Common myeloid progenitor, CD34-positive (primary cell): ENCODE data around the gene CCNI2.
"Not testable (repeated sequence)": the region's sequence is repeated elsewhere in the genome, so short reads cannot be mapped to it uniquely, and the experiment has no call there.

Experiments used
- CTCF ChIA-PET: fragments of 350-600 bp; sonication (Branson Sonifier 250); formaldehyde crosslinking; loops from one replicate; lab custom pipeline; 2021; ENCODE audit warnings: antibody characterized with exemption; lab: Charles Lee
- POLR2A ChIA-PET: fragments of 350-600 bp; sonication (Branson Sonifier 250); formaldehyde crosslinking; loops from one replicate; lab custom pipeline; 2021; ENCODE audit warnings: antibody characterized with exemption; lab: Charles Lee
- DNase-seq, 3 donors: peaks; one replicate each; pipeline versions ENCODE4 v3.0.0 to v3.0.0-alpha.2; 2013
- H3K27ac ChIP-seq, 2 experiments: 1 replicate in 1 of 2; 2 replicates in 1 of 2; pipeline ENCODE4 v1.7.0; 2013; ENCODE audit warnings: inconsistent platforms in 2 of 2, low read length in 2 of 2, mild to moderate bottlenecking in 2 of 2, low read depth in 1 of 2, moderate library complexity in 1 of 2; ENCODE audit not compliant: severe bottlenecking in 2 of 2, insufficient read depth in 1 of 2, poor library complexity in 1 of 2
- H3K27me3 ChIP-seq, 5 experiments: replicated peaks in 2 of 5; 1 replicate in 3 of 5; 2 replicates in 2 of 5; pipeline versions ENCODE4 v1.6.1 to v1.7.0; 2013; ENCODE audit warnings: low read length in 4 of 5, mild to moderate bottlenecking in 2 of 5, moderate library complexity in 2 of 5, inconsistent platforms in 1 of 5; ENCODE audit not compliant: insufficient read depth in 5 of 5, control insufficient read depth in 4 of 5
- H3K36me3 ChIP-seq, 4 experiments: 1 replicate in 2 of 4; 2 replicates in 2 of 4; pipeline versions ENCODE4 v1.6.1 to v1.7.0; 2013; ENCODE audit warnings: low read length in 3 of 4, control low read depth in 1 of 4, mild to moderate bottlenecking in 1 of 4; ENCODE audit not compliant: control insufficient read depth in 4 of 4, insufficient read depth in 4 of 4
- H3K4me1 ChIP-seq, 4 experiments: 1 replicate in 3 of 4; 2 replicates in 1 of 4; pipeline versions ENCODE4 v1.6.1 to v1.7.1; 2013; ENCODE audit warnings: low read length in 3 of 4, mild to moderate bottlenecking in 3 of 4, control low read depth in 1 of 4, inconsistent platforms in 1 of 4, moderate library complexity in 1 of 4; ENCODE audit not compliant: control insufficient read depth in 4 of 4, insufficient read depth in 4 of 4; ENCODE audit errors: control extremely low read depth in 1 of 4
- H3K4me3 ChIP-seq, 7 experiments: 1 replicate in 4 of 7; 2 replicates in 3 of 7; pipeline versions ENCODE4 v1.5.1 to v1.7.0; 2013; ENCODE audit warnings: mild to moderate bottlenecking in 7 of 7, low read length in 6 of 7, moderate library complexity in 6 of 7, inconsistent platforms in 2 of 7, low read depth in 2 of 7, control low read depth in 1 of 7; ENCODE audit not compliant: insufficient read depth in 4 of 7, control insufficient read depth in 1 of 7; ENCODE audit errors: extremely low read depth in 1 of 7
- H3K9me3 ChIP-seq, 5 experiments: 1 replicate in 4 of 5; 2 replicates in 1 of 5; pipeline versions ENCODE4 v1.6.1 to v1.7.1; 2013; ENCODE audit warnings: low read length in 4 of 5, mild to moderate bottlenecking in 2 of 5, inconsistent platforms in 1 of 5, low read depth in 1 of 5, moderate library complexity in 1 of 5; ENCODE audit not compliant: control insufficient read depth in 4 of 5, insufficient read depth in 2 of 5; ENCODE audit errors: control extremely low read depth in 1 of 5
- WGBS: methylation state at CpG from one replicate; pipeline ENCODE4 v1.1.5; 2013; ENCODE audit not compliant: insufficient coverage; 5-methylcytosine and 5-hydroxymethylcytosine counted together

The CCNI2 gene

GRCh38 chr5:132799392-132799791 lies 52.2 kb downstream of the CCNI2 start:
- no peak overlapping the region for H3K4me3 ChIP-seq
- no peaks in the 10 kb centered on the region for H3K9me3 ChIP-seq
- ChIA-PET POLR2A (interaction anchor here (1.4 kb wide), 1 partner anchor 21 kb away, joined by 3 read pairs; no protein-coding TSS in a partner anchor), CTCF (interaction anchor here (0.9 kb wide), 1 partner anchor 11 kb away, joined by 3 read pairs; no protein-coding TSS in a partner anchor)
- no peak for DNase-seq
- H3K27ac ChIP-seq = no peak overlapping the region
- WGBS = 75% methylated on average over 2 of the region's 2 CpGs
- H3K4me1 ChIP-seq = no peaks in the 10 kb centered on the region
- no peaks in the 10 kb centered on the region for H3K36me3 ChIP-seq
- peaks cover 0 to 10% (median 0%) of the 10 kb centered on the region in 5 experiments for H3K27me3 ChIP-seq

GRCh38 chr5:132800545-132800944 lies 53.3 kb downstream of the CCNI2 start:
- 82% methylated on average over 2 of the region's 2 CpGs for WGBS
- Histone ChIP-seq H3K4me1 (no peaks in the 10 kb centered on the region), H3K9me3 (no peaks in the 10 kb centered on the region), H3K27me3 (peaks cover 0 to 10% (median 0%) of the 10 kb centered on the region in 5 experiments), H3K36me3 (no peaks in the 10 kb centered on the region), H3K4me3 (no peak overlapping the region), H3K27ac (no peak overlapping the region)
- ChIA-PET POLR2A (no interaction called here), CTCF (interaction anchor here (0.6 to 2.2 kb wide), 6 partner anchors 9 to 684 kb away, joined by 3 to 8 read pairs (median 3); no protein-coding TSS in a partner anchor)
- no peak for DNase-seq

GRCh38 chr5:132802044-132802684 lies 54.9 kb downstream of the CCNI2 start:
- no peak for DNase-seq
- Histone ChIP-seq H3K27ac (no peak overlapping the region), H3K36me3 (no peaks in the 10 kb centered on the region), H3K27me3 (peaks cover 0 to 10% (median 2%) of the 10 kb centered on the region in 5 experiments), H3K4me3 (no peak overlapping the region), H3K9me3 (no peaks in the 10 kb centered on the region), H3K4me1 (peaks cover 0 to 3% (median 1%) of the 10 kb centered on the region in 4 experiments)
- ChIA-PET POLR2A (no interaction called here), CTCF (interaction anchor here (0.6 to 2.2 kb wide), 5 partner anchors 10 to 1475 kb away, joined by 3 to 8 read pairs (median 5); no protein-coding TSS in a partner anchor)
- WGBS = 91% methylated on average over 4 of the region's 5 CpGs

- POLR2A ChIA-PET = not testable (repeated sequence)
- CTCF ChIA-PET = interaction anchor here (1.6 to 2.2 kb wide), 3 partner anchors 10 to 48 kb away, joined by 5 to 8 read pairs (median 5); no protein-coding TSS in a partner anchor
- WGBS = no CpG with 5 or more reads among the region's 5 CpGs
These were observed 55.5 kb downstream of the CCNI2 start for GRCh38 chr5:132802685-132803066.

More at GRCh38 chr5:132802685-132803066, 55.5 kb downstream of the CCNI2 start:
- H3K9me3 ChIP-seq, H3K27me3 ChIP-seq, H3K4me1 ChIP-seq, H3K4me3 ChIP-seq, DNase-seq, H3K27ac ChIP-seq, H3K36me3 ChIP-seq: not testable (repeated sequence)
